C4-2B (cell line): Measurements from ENCODE around the gene CFLAR.

Source experiments
- ZFX ChIP-seq: fragments of 450-650 bp; IDR thresholded peaks from 2 replicates; pipeline ENCODE4 v1.6.1; 2017
- TF ChIP-seq, protein P1 (sequence below): fragments of 450-650 bp; conservative IDR thresholded peaks from 2 replicates; pipeline ENCODE4 v1.5.1; 2017; ENCODE audit warnings: mild to moderate bottlenecking

DNA sequence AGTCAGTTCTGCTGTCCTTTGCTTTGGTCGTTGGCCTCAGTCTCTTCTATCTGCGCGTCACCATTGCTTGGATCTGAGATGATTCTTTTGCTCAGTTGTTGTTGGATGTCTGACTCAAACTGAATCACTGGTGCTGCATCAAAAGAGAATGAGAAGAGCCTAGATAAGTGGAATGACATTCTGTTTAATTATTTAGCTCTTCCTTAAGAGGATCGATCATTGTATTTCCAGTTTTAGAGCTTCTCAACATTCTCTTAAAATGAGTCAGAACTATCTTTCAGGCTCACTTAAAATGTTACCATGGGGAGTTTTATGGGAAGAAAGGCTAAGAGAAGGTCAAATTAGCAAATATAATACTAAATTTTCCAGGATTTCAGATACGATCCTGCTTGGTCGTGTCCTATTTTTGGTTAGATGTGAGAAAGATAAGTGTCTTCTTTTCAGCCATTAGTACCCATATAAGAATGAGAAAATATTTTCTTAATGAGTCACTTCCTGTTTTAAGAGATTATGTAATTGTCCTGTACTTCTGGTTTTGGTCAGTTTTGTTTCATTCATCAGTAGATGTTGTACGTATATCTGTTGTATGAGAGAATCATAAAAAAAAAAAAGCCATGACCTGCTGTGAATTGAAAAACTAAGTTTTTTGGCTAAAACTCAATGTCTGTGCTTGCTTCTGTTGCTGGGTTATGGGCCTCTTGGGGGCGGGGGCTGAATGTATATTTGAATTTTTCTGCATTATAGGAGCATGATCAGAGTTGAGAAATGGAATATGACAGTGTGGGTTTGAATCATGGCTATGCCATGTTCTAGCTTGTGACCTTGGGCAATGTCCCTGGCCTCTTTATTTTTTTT lies 35.4 kb downstream of the CFLAR start:
- TF ChIP-seq, protein P1, sequence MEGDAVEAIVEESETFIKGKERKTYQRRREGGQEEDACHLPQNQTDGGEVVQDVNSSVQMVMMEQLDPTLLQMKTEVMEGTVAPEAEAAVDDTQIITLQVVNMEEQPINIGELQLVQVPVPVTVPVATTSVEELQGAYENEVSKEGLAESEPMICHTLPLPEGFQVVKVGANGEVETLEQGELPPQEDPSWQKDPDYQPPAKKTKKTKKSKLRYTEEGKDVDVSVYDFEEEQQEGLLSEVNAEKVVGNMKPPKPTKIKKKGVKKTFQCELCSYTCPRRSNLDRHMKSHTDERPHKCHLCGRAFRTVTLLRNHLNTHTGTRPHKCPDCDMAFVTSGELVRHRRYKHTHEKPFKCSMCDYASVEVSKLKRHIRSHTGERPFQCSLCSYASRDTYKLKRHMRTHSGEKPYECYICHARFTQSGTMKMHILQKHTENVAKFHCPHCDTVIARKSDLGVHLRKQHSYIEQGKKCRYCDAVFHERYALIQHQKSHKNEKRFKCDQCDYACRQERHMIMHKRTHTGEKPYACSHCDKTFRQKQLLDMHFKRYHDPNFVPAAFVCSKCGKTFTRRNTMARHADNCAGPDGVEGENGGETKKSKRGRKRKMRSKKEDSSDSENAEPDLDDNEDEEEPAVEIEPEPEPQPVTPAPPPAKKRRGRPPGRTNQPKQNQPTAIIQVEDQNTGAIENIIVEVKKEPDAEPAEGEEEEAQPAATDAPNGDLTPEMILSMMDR: no peak
- TF ChIP-seq ZFX: no peak
